OCI-LY1 (cell line): Measurements from ENCODE around the gene PRKCE.

Experiments used
- H2AFZ ChIP-seq: fragments of 200-600 bp; sonication (generic), shearing (Covaris generic); 2 replicates; pipeline ENCODE4 v1.6.0; 2014; ENCODE audit warnings: antibody characterized with exemption, mild to moderate bottlenecking, low read length
- H3F3A ChIP-seq: fragments of 200-600 bp; sonication (generic), shearing (Covaris generic); 2 replicates; pipeline ENCODE4 v1.6.0; 2014; ENCODE audit warnings: mild to moderate bottlenecking, antibody characterized with exemption, low read length, moderate library complexity; ENCODE audit not compliant: insufficient read depth
- H3K27ac ChIP-seq: fragments of 200-600 bp; sonication (generic); 2 replicates; pipeline ENCODE4 v1.5.1; 2014; ENCODE audit warnings: low read length, mixed run types, mild to moderate bottlenecking, low read depth; ENCODE audit not compliant: poor library complexity, severe bottlenecking
- H3K27me3 ChIP-seq: fragments of 200-600 bp; sonication (generic); 2 replicates; pipeline ENCODE4 v1.6.0; 2014; ENCODE audit warnings: antibody characterized with exemption, mild to moderate bottlenecking, low read length, moderate library complexity; ENCODE audit not compliant: insufficient read depth
- H3K36me3 ChIP-seq: fragments of 200-600 bp; sonication (generic); 2 replicates; pipeline ENCODE4 v1.6.1; 2014; ENCODE audit warnings: mild to moderate bottlenecking, antibody characterized with exemption, low read length, moderate library complexity, mixed read lengths; ENCODE audit not compliant: insufficient read depth
- H3K4me1 ChIP-seq: fragments of 200-600 bp; sonication (generic); 2 replicates; pipeline ENCODE4 v1.5.1; 2014; ENCODE audit warnings: mild to moderate bottlenecking, low read length, moderate library complexity; ENCODE audit not compliant: insufficient read depth, severe bottlenecking
- H3K4me2 ChIP-seq: fragments of 200-600 bp; sonication (generic), shearing (Covaris generic); 2 replicates; pipeline ENCODE4 v1.6.1; 2014; ENCODE audit warnings: low read length
- H3K4me3 ChIP-seq: fragments of 200-600 bp; sonication (generic); 2 replicates; pipeline ENCODE4 v1.5.1; 2014; ENCODE audit warnings: low read length, low read depth, mild to moderate bottlenecking, mixed read lengths; ENCODE audit not compliant: poor library complexity, severe bottlenecking
- H3K79me2 ChIP-seq: fragments of 200-600 bp; shearing (Covaris generic); 2 replicates; pipeline ENCODE4 v1.6.1; 2016; ENCODE audit warnings: mixed run types, low read length, mixed read lengths; ENCODE audit not compliant: insufficient read depth
- H3K9ac ChIP-seq: fragments of 200-600 bp; sonication (generic), shearing (Covaris generic); 2 replicates; pipeline ENCODE4 v1.6.1; 2014; ENCODE audit warnings: mild to moderate bottlenecking, low read length, mixed read lengths
- H3K9me2 ChIP-seq: fragments of 200-600 bp; sonication (generic), shearing (Covaris generic); 2 replicates; pipeline ENCODE4 v1.6.1; 2014; ENCODE audit warnings: low read depth, mild to moderate bottlenecking, low read length, mixed read lengths
- H3K9me3 ChIP-seq: fragments of 200-600 bp; shearing (Covaris generic); 2 replicates; pipeline ENCODE4 v1.6.1; 2014; ENCODE audit warnings: low read length, mixed read lengths
- H4K20me1 ChIP-seq: fragments of 200-600 bp; sonication (generic), shearing (Covaris generic); 2 replicates; pipeline ENCODE4 v1.6.0; 2016; ENCODE audit warnings: mild to moderate bottlenecking, low read length; ENCODE audit not compliant: insufficient read depth
- EZH2 ChIP-seq: fragments of 200-600 bp; sonication (generic), shearing (Covaris generic); IDR thresholded peaks from 2 replicates; pipeline ENCODE4 v1.8.0; 2017; ENCODE audit warnings: borderline replicate concordance, mixed run types, mild to moderate bottlenecking, antibody characterized with exemption, low read length, moderate library complexity, mixed read lengths
- TF ChIP-seq, protein P1 (sequence below): fragments of 200-600 bp; sonication (generic), shearing (Covaris generic); IDR thresholded peaks from 2 replicates; pipeline ENCODE4 v1.5.1; 2017; ENCODE audit warnings: mild to moderate bottlenecking, antibody characterized with exemption, low read length, moderate library complexity, mixed read lengths

Gene PRKCE

DNA sequence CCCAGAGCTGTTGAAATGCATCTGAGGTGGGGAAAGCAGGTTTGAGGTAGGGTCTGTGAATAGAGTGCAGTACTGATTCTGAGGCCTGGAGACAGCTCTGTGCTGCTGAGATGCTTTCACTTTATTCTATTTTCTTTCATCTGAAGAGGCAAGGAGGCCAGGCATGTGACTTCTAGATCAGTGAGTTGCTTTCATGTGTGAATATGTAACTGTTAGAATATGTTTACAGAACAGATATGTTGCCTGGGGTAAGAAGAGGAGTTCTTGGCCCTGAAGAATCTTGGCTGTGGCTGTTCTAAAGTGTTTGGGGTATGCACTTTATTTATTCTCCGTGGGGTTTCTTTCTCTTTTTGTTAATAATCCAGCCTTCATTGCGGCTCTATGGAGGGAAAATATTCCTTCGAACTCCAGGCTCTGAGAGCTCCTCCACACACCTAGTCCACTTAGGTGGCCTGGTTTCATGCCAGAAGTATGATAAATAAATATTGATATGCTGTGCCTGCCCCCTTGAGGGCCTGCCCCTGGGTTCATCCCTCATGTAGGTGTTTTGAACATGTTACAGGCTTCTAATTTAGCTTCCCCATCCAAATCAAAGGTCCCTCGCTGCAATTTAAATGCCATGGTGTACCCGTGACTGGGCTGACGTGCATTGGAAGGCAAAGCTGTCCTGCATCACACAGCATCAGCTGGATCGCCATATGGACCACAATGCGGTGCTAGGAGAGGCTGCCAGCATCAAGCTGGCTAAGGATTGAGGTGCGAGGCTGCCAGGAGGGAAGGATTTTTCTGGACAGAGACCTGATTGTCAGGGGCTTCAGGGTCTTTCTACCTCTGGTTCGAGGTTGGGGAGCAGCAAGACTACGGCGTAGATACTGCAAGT lies 102.9 kb downstream of the PRKCE start:
- Histone ChIP-seq H3K36me3 (no peaks in the 10 kb centered on the region; the same call in 1 of the 2 replicates), H3K9ac (no peak overlapping the region), H4K20me1 (no peaks in the 10 kb centered on the region), H3K79me2 (peaks cover 21% of the 10 kb centered on the region; the same call in 1 of the 2 replicates), H3K9me3 (no peaks in the 10 kb centered on the region), H3K9me2 (no peaks in the 10 kb centered on the region), H3K27ac (no peak overlapping the region), H3K4me2 (no peak overlapping the region), H3K27me3 (no peaks in the 10 kb centered on the region), H2AFZ (no peak overlapping the region), H3F3A (no peaks in the 10 kb centered on the region), H3K4me3 (no peak overlapping the region), H3K4me1 (peaks cover 5% of the 10 kb centered on the region)
- no peak for TF ChIP-seq EZH2
- TF ChIP-seq, protein P1, sequence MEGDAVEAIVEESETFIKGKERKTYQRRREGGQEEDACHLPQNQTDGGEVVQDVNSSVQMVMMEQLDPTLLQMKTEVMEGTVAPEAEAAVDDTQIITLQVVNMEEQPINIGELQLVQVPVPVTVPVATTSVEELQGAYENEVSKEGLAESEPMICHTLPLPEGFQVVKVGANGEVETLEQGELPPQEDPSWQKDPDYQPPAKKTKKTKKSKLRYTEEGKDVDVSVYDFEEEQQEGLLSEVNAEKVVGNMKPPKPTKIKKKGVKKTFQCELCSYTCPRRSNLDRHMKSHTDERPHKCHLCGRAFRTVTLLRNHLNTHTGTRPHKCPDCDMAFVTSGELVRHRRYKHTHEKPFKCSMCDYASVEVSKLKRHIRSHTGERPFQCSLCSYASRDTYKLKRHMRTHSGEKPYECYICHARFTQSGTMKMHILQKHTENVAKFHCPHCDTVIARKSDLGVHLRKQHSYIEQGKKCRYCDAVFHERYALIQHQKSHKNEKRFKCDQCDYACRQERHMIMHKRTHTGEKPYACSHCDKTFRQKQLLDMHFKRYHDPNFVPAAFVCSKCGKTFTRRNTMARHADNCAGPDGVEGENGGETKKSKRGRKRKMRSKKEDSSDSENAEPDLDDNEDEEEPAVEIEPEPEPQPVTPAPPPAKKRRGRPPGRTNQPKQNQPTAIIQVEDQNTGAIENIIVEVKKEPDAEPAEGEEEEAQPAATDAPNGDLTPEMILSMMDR, result no peak

DNA sequence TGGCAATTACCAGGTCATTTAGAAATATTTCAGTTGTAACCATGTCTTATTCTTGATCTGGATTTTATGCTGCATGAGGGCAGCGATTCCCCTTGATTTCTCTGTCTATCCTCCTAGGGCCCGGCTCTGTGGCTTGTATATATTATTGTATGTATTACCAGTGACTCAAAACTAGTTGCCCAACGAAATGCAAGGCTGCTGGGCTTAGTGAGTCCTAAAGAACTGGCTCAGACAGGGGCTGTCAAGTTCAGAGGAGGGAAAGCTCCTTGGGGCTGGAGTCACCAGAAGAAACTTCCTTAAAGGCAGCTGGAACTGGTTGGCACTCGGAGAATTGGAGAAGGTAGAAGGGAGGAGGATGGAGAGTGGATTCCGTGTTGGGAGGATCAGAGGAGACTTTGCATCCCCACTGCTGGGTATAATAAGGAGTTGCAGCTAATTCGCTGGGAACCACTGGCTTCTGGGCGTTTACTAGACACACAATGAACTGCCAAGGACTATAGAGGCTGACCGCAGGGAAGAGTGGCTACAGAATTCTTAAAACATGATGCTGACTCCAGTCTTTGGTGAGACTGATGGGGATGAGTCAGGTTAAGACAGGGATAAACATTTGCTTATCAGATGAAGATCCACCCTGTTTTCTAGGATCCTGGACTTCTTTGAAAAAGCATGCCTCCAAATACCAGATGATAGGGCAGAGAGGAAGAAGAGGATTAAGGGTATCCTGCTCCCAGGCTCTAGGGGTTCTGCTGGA lies 104.3 kb downstream of the PRKCE start:
- Histone ChIP-seq H3K9me3 (no peaks in the 10 kb centered on the region), H3K27me3 (no peaks in the 10 kb centered on the region), H4K20me1 (no peaks in the 10 kb centered on the region), H3K4me2 (no peak overlapping the region), H3F3A (no peaks in the 10 kb centered on the region), H3K36me3 (no peaks in the 10 kb centered on the region; the same call in 1 of the 2 replicates), H2AFZ (no peak overlapping the region), H3K9me2 (no peaks in the 10 kb centered on the region), H3K4me3 (no peak overlapping the region), H3K27ac (no peak overlapping the region), H3K4me1 (peaks cover 5% of the 10 kb centered on the region), H3K9ac (no peak overlapping the region), H3K79me2 (peaks cover 12% of the 10 kb centered on the region; the same call in 1 of the 2 replicates)
- TF ChIP-seq, protein P1, result no peak
- TF ChIP-seq EZH2, result no peak

DNA sequence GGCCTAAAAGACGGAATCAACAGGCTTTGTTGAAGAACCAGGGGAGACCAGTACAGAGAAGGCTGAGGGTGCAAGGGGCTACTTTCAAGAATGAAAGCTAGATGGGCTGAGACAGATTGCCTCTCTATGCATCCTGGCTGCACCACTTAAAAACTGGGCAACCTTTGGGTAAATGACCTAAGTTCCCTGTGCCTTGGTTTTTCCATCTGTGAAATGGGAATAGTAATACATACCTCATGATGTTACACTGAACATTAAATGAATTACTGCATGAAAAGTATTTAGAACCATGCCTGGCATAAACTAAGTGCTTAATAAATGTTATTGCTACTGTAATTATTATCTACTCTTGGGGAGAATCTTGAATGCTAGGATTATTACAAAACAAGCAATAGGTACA lies 106.5 kb downstream of the PRKCE start:
- no peaks in the 10 kb centered on the region; the same call in 1 of the 2 replicates for H3K36me3 ChIP-seq
- no peak overlapping the region for H3K9ac ChIP-seq
- no peak overlapping the region for H3K4me2 ChIP-seq

More for the DNA sequence above, 106.5 kb downstream of the PRKCE start:
- H3F3A ChIP-seq, result no peaks in the 10 kb centered on the region
- peaks cover 9% of the 10 kb centered on the region; the same call in 1 of the 2 replicates for H3K79me2 ChIP-seq
- H3K27me3 ChIP-seq, result no peaks in the 10 kb centered on the region
- no peak for TF ChIP-seq EZH2
- TF ChIP-seq, protein P1, result no peak
- no peak overlapping the region for H3K4me3 ChIP-seq
- H4K20me1 ChIP-seq, result no peaks in the 10 kb centered on the region
- H3K9me3 ChIP-seq, result no peaks in the 10 kb centered on the region
- H3K4me1 ChIP-seq, result peaks cover under 1% of the 10 kb centered on the region
- H3K9me2 ChIP-seq, result no peaks in the 10 kb centered on the region
- H2AFZ ChIP-seq, result no peak overlapping the region
- H3K27ac ChIP-seq, result no peak overlapping the region
